Lung (tissue), 12 donors: ENCODE results near the gene PCP4. TPM values are rescaled to one million over a fixed set of nuclear protein-coding genes. Genes with fewer than 3 reads are reported as not detected.

Experiments used
- ATAC-seq: fragments of 200-7000 bp; cut with Tn5 transposase; one replicate; pipeline ENCODE4 v1.9.1; 2020; ENCODE audit warnings: moderate number of reproducible peaks; ENCODE audit not compliant: insufficient read depth, low FRiP score
- DNase-seq, 3 donors: peaks; one replicate each; pipeline ENCODE4 v3.0.0-alpha.2; 2013 to 2017
- H3K27ac ChIP-seq, 2 donors: one replicate each; pipeline ENCODE4 v1.5.1; 2013; ENCODE audit warnings: mild to moderate bottlenecking in 2 of 2, moderate library complexity in 2 of 2, control low read depth in 1 of 2, inconsistent platforms in 1 of 2, low read depth in 1 of 2, low read length in 1 of 2
- H3K27me3 ChIP-seq, 3 donors: one replicate each; pipeline ENCODE4 v1.5.1; 2013; ENCODE audit warnings: low read length in 2 of 3; ENCODE audit not compliant: control insufficient read depth in 3 of 3, insufficient read depth in 3 of 3
- H3K36me3 ChIP-seq, 4 donors: one replicate each; pipeline ENCODE4 v1.5.1; 2013; ENCODE audit warnings: low read length in 4 of 4, mild to moderate bottlenecking in 1 of 4, moderate library complexity in 1 of 4; ENCODE audit not compliant: control insufficient read depth in 4 of 4, insufficient read depth in 4 of 4
- H3K4me1 ChIP-seq, 5 donors: one replicate each; pipeline ENCODE4 v1.5.1; 2013; ENCODE audit warnings: low read length in 5 of 5, mild to moderate bottlenecking in 2 of 5, moderate library complexity in 1 of 5; ENCODE audit not compliant: control insufficient read depth in 5 of 5, insufficient read depth in 5 of 5
- H3K4me3 ChIP-seq: one replicate; pipeline ENCODE4 v1.5.1; 2013; ENCODE audit warnings: mild to moderate bottlenecking, control low read depth, moderate library complexity
- H3K9ac ChIP-seq, 2 donors: one replicate each; pipeline ENCODE4 v1.5.1; 2013; ENCODE audit warnings: low read length in 2 of 2, control low read depth in 1 of 2; ENCODE audit not compliant: insufficient read depth in 1 of 2
- H3K9me3 ChIP-seq, 4 donors: one replicate each; pipeline ENCODE4 v1.5.1; 2013; ENCODE audit warnings: low read length in 3 of 4, mild to moderate bottlenecking in 1 of 4, moderate library complexity in 1 of 4; ENCODE audit not compliant: control insufficient read depth in 4 of 4, insufficient read depth in 3 of 4
- CTCF ChIP-seq: IDR thresholded peaks from 2 replicates; pipeline ENCODE4 v1.5.1; 2012; ENCODE audit warnings: mild to moderate bottlenecking; ENCODE audit errors: control extremely low read depth, extremely low read depth
- WGBS, 2 donors: extraction: QIAGEN DNeasy Blood & Tissue Kit; methylation state at CpG; one replicate each; pipeline ENCODE4 v1.1.7; 2013; 5-methylcytosine and 5-hydroxymethylcytosine counted together
- polyA plus RNA-seq, 2 donors: library from polyadenylated mRNA; stranded (reverse); fragments of 200-250 nt; gene quantifications; one replicate each; pipeline ENCODE4 v1.2.1, GENCODE V29; 2013
- total RNA-seq, 2 donors: library from RNA; depleted of rRNA in 1 of 2; stranded (reverse); fragments of >200 nt in 1 of 2; gene quantifications; one replicate each; pipeline ENCODE4 v1.2.1, GENCODE V29; 2014 to 2021
- donor health status: control.
- donor health status: control.
- donor health status: Bipolar disorder and iron deficiency.
- donor health status: healthy.
- donor health status: DM: yes; HTN: yes; CAD: no.

Gene PCP4
- total and polyA plus RNA-seq, 4 donors: 0.74 to 3.1 (median 1.3) TPM; not detected in 1

- ATAC-seq: no peak
- no peak for TF ChIP-seq CTCF
- no peaks in the 10 kb centered on the region for H3K9me3 ChIP-seq
Observed at GRCh38 chr21:39852021-39852721, 15.1 kb upstream of the PCP4 start.

GRCh38 chr21:39852726-39853500 lies 14.3 kb upstream of the PCP4 start:
- H3K9me3 ChIP-seq: peaks cover 0 to under 1% (median 0%) of the 10 kb centered on the region in 4 donors
- H3K9ac ChIP-seq: no peak overlapping the region
- ATAC-seq (no peak), DNase-seq (no peak)
- no peaks in the 10 kb centered on the region for H3K27me3 ChIP-seq
- TF ChIP-seq CTCF: no peak
- no peak overlapping the region for H3K4me3 ChIP-seq
- no peaks in the 10 kb centered on the region for H3K36me3 ChIP-seq
- no peak overlapping the region for H3K27ac ChIP-seq
- peaks cover 0 to 10% (median 0%) of the 10 kb centered on the region in 5 donors for H3K4me1 ChIP-seq
- whole genome bisulfite sequencing, 2 donors: 93% methylated on average over 14 of the region's 14 CpGs

More at GRCh38 chr21:39852021-39852721, 15.1 kb upstream of the PCP4 start:
- no peak overlapping the region for H3K9ac ChIP-seq
- no peak overlapping the region for H3K27ac ChIP-seq
- peak in 2 of 3 donors; percentile 9 to 13 for DNase-seq
- H3K4me1 ChIP-seq: peaks cover 0 to 10% (median 0%) of the 10 kb centered on the region in 5 donors
- 36 to 43% methylated on average over 5 of the region's 5 CpGs for WGBS, 2 donors
- no peaks in the 10 kb centered on the region for H3K36me3 ChIP-seq
- no peak overlapping the region for H3K4me3 ChIP-seq
- H3K27me3 ChIP-seq: no peaks in the 10 kb centered on the region

- 92 to 93% methylated on average over 6 of the region's 6 CpGs for WGBS, 2 donors
- H3K9ac ChIP-seq: no peak overlapping the region
- no peak overlapping the region for H3K4me3 ChIP-seq
- no peak for DNase-seq
- peaks cover 0 to 2% (median 0%) of the 10 kb centered on the region in 4 donors for H3K9me3 ChIP-seq
- ATAC-seq: no peak
- H3K27ac ChIP-seq: no peak overlapping the region
- TF ChIP-seq CTCF: no peak
- H3K27me3 ChIP-seq: no peaks in the 10 kb centered on the region
- H3K36me3 ChIP-seq: no peaks in the 10 kb centered on the region
- H3K4me1 ChIP-seq: peaks cover 0 to 10% (median 0%) of the 10 kb centered on the region in 5 donors
Observed at GRCh38 chr21:39854572-39854971, 12.7 kb upstream of the PCP4 start.
